NB4 (cell line): ENCODE measurements around the gene TFR2.

Source experiments
- CTCF ChIP-seq: IDR thresholded peaks from one replicate; pipeline ENCODE4 v1.5.1; 2012; ENCODE audit warnings: low read depth, low read length
- MAX ChIP-seq: IDR thresholded peaks from 2 replicates; pipeline ENCODE4 v1.6.1; 2011; ENCODE audit warnings: low read depth, low read length
- POLR2A ChIP-seq: IDR thresholded peaks from 2 replicates; pipeline ENCODE4 v1.6.1; 2011; ENCODE audit warnings: mild to moderate bottlenecking; ENCODE audit not compliant: insufficient read length; ENCODE audit errors: extremely low read depth

- no peak for TF ChIP-seq CTCF
- no peak for TF ChIP-seq POLR2A
- no peak for TF ChIP-seq MAX
These were observed 45.0 kb upstream of the TFR2 start for GRCh38 chr7:100686201-100686821.
